ENCODE measurements around the gene DLG5.

Gene DLG5

GRCh38 chr10:77872947-77873535, 53.5 kb downstream of the DLG5 start:
- peaks cover 60% of the 10 kb centered on the region for H4K20me1 ChIP-seq
- no peak overlapping the region for H3K9ac ChIP-seq
- H3K9me3 ChIP-seq = no peaks in the 10 kb centered on the region
- no peak for TF ChIP-seq Cebpa-rat (IDR thresholded peaks at IDR 0.05)
- H3K4me2 ChIP-seq = peak overlapping the region; percentile 72
- H3K27ac ChIP-seq = 0 out of 2 replicates have a peak overlapping the region, but pooled peaks have one; percentile 57
- peaks cover 9% of the 10 kb centered on the region; the same call in 1 of the 2 replicates for H3K36me3 ChIP-seq
- no peaks in the 10 kb centered on the region for H3K27me3 ChIP-seq
- H3K4me3 ChIP-seq = no peak overlapping the region
- H3K4me1 ChIP-seq = peaks cover 38% of the 10 kb centered on the region

GRCh38 chr10:77872151-77872946, 54.2 kb downstream of the DLG5 start:
- peaks cover 53% of the 10 kb centered on the region for H4K20me1 ChIP-seq
- peak overlapping the region; percentile 72; the same call in 1 of the 2 replicates for H3K4me2 ChIP-seq
- no peak overlapping the region for H3K27ac ChIP-seq
- H3K4me1 ChIP-seq = peaks cover 31% of the 10 kb centered on the region
- H3K9ac ChIP-seq = no peak overlapping the region
- H3K36me3 ChIP-seq = peaks cover 12% of the 10 kb centered on the region; the same call in 1 of the 2 replicates
- H3K4me3 ChIP-seq = no peak overlapping the region
- no peaks in the 10 kb centered on the region for H3K27me3 ChIP-seq
- no peaks in the 10 kb centered on the region for H3K9me3 ChIP-seq
- no peak for TF ChIP-seq Cebpa-rat (IDR thresholded peaks at IDR 0.05)

DNA sequence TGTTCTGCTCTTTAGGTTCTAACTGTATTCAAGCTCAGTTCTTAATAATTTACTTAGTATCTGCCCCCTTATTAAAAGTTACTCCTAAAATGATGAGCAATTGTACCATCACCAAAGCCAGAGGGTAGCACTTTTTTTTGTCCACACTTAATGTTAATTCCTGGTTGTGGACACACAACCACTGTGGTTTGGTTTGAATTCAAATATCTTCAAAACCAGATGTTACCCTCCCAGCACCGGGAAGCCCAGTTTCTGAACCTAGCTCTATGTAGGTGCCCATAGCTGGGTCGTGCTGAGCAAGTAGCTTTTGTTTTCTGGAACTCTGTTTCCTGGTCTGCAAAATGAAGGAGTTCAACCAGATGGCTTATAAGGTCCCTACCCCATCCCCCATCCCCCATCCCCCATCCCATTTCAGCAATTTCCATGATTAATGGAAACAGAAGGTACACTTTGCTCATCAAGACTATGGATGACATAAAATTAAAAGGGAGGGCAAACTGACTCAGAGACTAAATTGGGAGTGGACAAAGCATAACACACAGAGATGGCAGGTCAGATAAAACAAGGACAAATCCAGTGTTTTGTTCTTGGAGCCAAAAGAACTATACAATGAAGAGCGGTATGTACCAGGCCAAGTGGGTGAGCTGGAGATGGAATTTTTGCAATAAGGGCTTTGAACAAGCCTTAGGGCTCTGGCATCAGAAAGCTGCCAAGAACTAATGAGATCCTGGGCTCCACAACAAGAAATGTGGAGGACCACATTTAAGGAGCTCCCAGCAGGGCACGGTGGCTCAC, 56.7 kb downstream of the DLG5 start:
- peaks cover 39% of the 10 kb centered on the region for H4K20me1 ChIP-seq
- H3K36me3 ChIP-seq = peaks cover 31% of the 10 kb centered on the region; the same call in 1 of the 2 replicates
- no peaks in the 10 kb centered on the region for H3K9me3 ChIP-seq
- H3K27me3 ChIP-seq = no peaks in the 10 kb centered on the region; the same call in 1 of the 2 replicates
- peaks cover 25% of the 10 kb centered on the region for H3K4me1 ChIP-seq
- no peak overlapping the region for H3K4me2 ChIP-seq
- H3K9ac ChIP-seq = no peak overlapping the region
- H3K4me3 ChIP-seq = no peak overlapping the region
- H3K27ac ChIP-seq = no peak overlapping the region
- no peak for TF ChIP-seq Cebpa-rat (IDR thresholded peaks at IDR 0.05)

- peaks cover 15% of the 10 kb centered on the region for H3K4me1 ChIP-seq
- no peaks in the 10 kb centered on the region for H3K9me3 ChIP-seq
- peaks cover 31% of the 10 kb centered on the region; the same call in 1 of the 2 replicates for H3K36me3 ChIP-seq
- H3K4me2 ChIP-seq = no peak overlapping the region
- H3K4me3 ChIP-seq = no peak overlapping the region
- no peaks in the 10 kb centered on the region; the same call in 1 of the 2 replicates for H3K27me3 ChIP-seq
- no peak for TF ChIP-seq Cebpa-rat (IDR thresholded peaks at IDR 0.05)
- H4K20me1 ChIP-seq = peaks cover 26% of the 10 kb centered on the region
- no peak overlapping the region for H3K27ac ChIP-seq
- H3K9ac ChIP-seq = no peak overlapping the region
These were observed 58.0 kb downstream of the DLG5 start for GRCh38 chr10:77868523-77868922.

GRCh38 chr10:77867124-77867719, 59.3 kb downstream of the DLG5 start:
- H3K27ac ChIP-seq = no peak overlapping the region
- H3K4me2 ChIP-seq = no peak overlapping the region
- H3K4me3 ChIP-seq = no peak overlapping the region
- no peaks in the 10 kb centered on the region; the same call in 1 of the 2 replicates for H3K27me3 ChIP-seq
- H3K9me3 ChIP-seq = no peaks in the 10 kb centered on the region
- H4K20me1 ChIP-seq = peaks cover 13% of the 10 kb centered on the region; the same call in 1 of the 2 replicates
- H3K36me3 ChIP-seq = peaks cover 31% of the 10 kb centered on the region; the same call in 1 of the 2 replicates
- H3K9ac ChIP-seq = no peak overlapping the region
- no peak for TF ChIP-seq Cebpa-rat (IDR thresholded peaks at IDR 0.05)
- H3K4me1 ChIP-seq = peaks cover 2% of the 10 kb centered on the region

DNA sequence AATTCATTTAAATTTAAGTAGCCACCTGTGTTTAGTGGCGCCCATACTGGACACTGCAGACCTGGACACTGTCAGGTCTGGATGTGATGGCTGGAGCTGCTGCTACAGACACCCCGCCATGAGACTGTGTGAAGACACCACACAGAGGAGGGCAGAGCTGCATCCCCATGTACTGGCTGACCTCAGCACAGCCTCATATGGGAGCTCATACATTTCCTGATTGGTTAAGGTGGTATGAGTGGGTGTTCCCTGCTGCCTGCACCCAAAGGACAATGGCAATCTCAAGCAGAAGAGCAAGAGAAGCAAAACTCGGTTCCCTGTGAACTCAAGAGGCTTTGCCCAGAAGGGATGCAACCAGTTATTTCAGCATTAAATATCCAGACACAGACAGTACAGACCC, 60.0 kb downstream of the DLG5 start:
- TF ChIP-seq Cebpa-rat (IDR thresholded peaks at IDR 0.05) = no peak
- Histone ChIP-seq H3K9ac (no peak overlapping the region), H3K4me1 (no peaks in the 10 kb centered on the region; the same call in 1 of the 2 replicates), H3K27me3 (no peaks in the 10 kb centered on the region; the same call in 1 of the 2 replicates), H3K36me3 (peaks cover 31% of the 10 kb centered on the region; the same call in 1 of the 2 replicates), H3K4me2 (no peak overlapping the region), H3K27ac (no peak overlapping the region), H3K4me3 (no peak overlapping the region), H4K20me1 (0 out of 2 replicates have a peak, but pooled peaks cover 7% of the 10 kb centered on the region), H3K9me3 (no peaks in the 10 kb centered on the region)

GRCh38 chr10:77865580-77866324, 60.8 kb downstream of the DLG5 start:
- Histone ChIP-seq H3K4me1 (no peaks in the 10 kb centered on the region; the same call in 1 of the 2 replicates), H4K20me1 (0 out of 2 replicates have a peak, but pooled peaks cover 5% of the 10 kb centered on the region), H3K9me3 (no peaks in the 10 kb centered on the region), H3K9ac (no peak overlapping the region), H3K27me3 (no peaks in the 10 kb centered on the region; the same call in 1 of the 2 replicates), H3K4me2 (no peak overlapping the region), H3K27ac (no peak overlapping the region), H3K4me3 (no peak overlapping the region), H3K36me3 (peaks cover 31% of the 10 kb centered on the region; the same call in 1 of the 2 replicates)
- TF ChIP-seq Cebpa-rat (IDR thresholded peaks at IDR 0.05) = no peak

GRCh38 chr10:77864151-77864851, 62.3 kb downstream of the DLG5 start:
- Histone ChIP-seq H3K27ac (no peak overlapping the region), H3K4me3 (no peak overlapping the region), H3K36me3 (peaks cover 31% of the 10 kb centered on the region; the same call in 1 of the 2 replicates), H4K20me1 (0 out of 2 replicates have a peak, but pooled peaks cover 5% of the 10 kb centered on the region), H3K4me1 (no peaks in the 10 kb centered on the region; the same call in 1 of the 2 replicates), H3K27me3 (no peaks in the 10 kb centered on the region; the same call in 1 of the 2 replicates), H3K9me3 (no peaks in the 10 kb centered on the region), H3K4me2 (no peak overlapping the region), H3K9ac (no peak overlapping the region)
- no peak for TF ChIP-seq Cebpa-rat (IDR thresholded peaks at IDR 0.05)
